KMS-11 (cell line): Measurements from ENCODE around the gene PCNX2.

Experiments
- H2AFZ ChIP-seq: fragments of 200-600 bp; sonication (generic); 2 replicates; pipeline ENCODE4 v1.6.1; 2016; ENCODE audit warnings: antibody characterized with exemption, mixed run types, low read depth
- H3K27ac ChIP-seq: fragments of 200-600 bp; sonication (generic); 2 replicates; pipeline ENCODE4 v1.6.1; 2016; ENCODE audit warnings: mild to moderate bottlenecking, mixed run types
- H3K27me3 ChIP-seq: fragments of 200-600 bp; sonication (generic); 2 replicates; pipeline ENCODE4 v1.6.1; 2017; ENCODE audit warnings: mild to moderate bottlenecking, low read depth, mixed run types, moderate library complexity; ENCODE audit not compliant: insufficient read depth
- H3K36me3 ChIP-seq: fragments of 200-600 bp; sonication (generic); 2 replicates; pipeline ENCODE4 v1.6.1; 2017; ENCODE audit warnings: mild to moderate bottlenecking, mixed run types; ENCODE audit not compliant: insufficient read depth
- H3K4me1 ChIP-seq: fragments of 200-600 bp; sonication (generic); 2 replicates; pipeline ENCODE4 v1.6.1; 2016; ENCODE audit warnings: mild to moderate bottlenecking, low read depth, mixed run types; ENCODE audit not compliant: poor library complexity, severe bottlenecking
- H3K4me2 ChIP-seq: fragments of 200-600 bp; sonication (generic); 2 replicates; pipeline ENCODE4 v1.7.0; 2016; ENCODE audit warnings: mild to moderate bottlenecking, mixed run types
- H3K4me3 ChIP-seq: fragments of 200-600 bp; sonication (generic); IDR thresholded peaks from 2 replicates; pipeline ENCODE4 v1.6.1; 2017; ENCODE audit warnings: low read depth, low read length, mixed read lengths; ENCODE audit not compliant: insufficient read depth
- H3K79me2 ChIP-seq: fragments of 200-600 bp; sonication (generic); 2 replicates; pipeline ENCODE4 v1.6.1; 2016; ENCODE audit warnings: low read depth, mixed run types; ENCODE audit not compliant: insufficient read depth
- H3K9ac ChIP-seq: fragments of 200-600 bp; sonication (generic); 2 replicates; pipeline ENCODE4 v1.6.1; 2016; ENCODE audit warnings: mild to moderate bottlenecking, mixed run types
- H4K20me1 ChIP-seq: fragments of 200-600 bp; sonication (generic); 2 replicates; pipeline ENCODE4 v1.6.1; 2016; ENCODE audit warnings: mild to moderate bottlenecking, mixed run types; ENCODE audit not compliant: insufficient read depth
- TF ChIP-seq, protein P1 (sequence below): fragments of 200-600 bp; sonication (generic); conservative IDR thresholded peaks from 2 replicates; pipeline ENCODE4 v1.6.1; 2017; ENCODE audit warnings: low read depth, mild to moderate bottlenecking, antibody characterized with exemption, low read length, moderate library complexity, mixed read lengths

Gene PCNX2

DNA sequence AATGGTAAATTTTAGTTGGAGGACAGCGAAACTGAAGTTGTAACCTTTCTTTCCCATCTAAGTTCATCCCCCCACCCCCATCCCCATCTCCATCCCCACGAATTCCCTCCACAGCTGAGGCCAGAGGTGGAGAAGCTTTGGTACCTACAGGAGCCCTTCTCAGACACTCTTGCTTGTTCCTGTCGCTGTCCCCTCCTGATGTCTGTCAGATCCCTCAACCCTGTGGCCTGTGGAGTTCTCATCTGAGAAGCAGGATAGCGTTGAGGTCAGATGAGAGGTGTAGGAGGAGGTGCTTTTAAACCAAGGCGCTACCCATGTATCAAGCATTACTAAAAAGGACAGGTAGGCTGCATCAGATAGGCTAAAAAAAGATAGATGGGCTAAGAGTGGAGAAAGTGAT, 344.3 kb downstream of the PCNX2 start:
- Histone ChIP-seq H3K27me3 (no peaks in the 10 kb centered on the region), H3K4me2 (peak overlapping the region; percentile 97), H4K20me1 (no peaks in the 10 kb centered on the region), H3K36me3 (0 out of 2 replicates have a peak, but pooled peaks cover 3% of the 10 kb centered on the region), H3K9ac (peak overlapping the region; percentile 75; the same call in 1 of the 2 replicates), H3K4me3 (peak overlapping the region; percentile 82), H3K27ac (no peak overlapping the region), H3K79me2 (0 out of 2 replicates have a peak, but pooled peaks cover 7% of the 10 kb centered on the region), H2AFZ (peak overlapping the region; percentile 98), H3K4me1 (peaks cover 21% of the 10 kb centered on the region)
- TF ChIP-seq, protein P1, sequence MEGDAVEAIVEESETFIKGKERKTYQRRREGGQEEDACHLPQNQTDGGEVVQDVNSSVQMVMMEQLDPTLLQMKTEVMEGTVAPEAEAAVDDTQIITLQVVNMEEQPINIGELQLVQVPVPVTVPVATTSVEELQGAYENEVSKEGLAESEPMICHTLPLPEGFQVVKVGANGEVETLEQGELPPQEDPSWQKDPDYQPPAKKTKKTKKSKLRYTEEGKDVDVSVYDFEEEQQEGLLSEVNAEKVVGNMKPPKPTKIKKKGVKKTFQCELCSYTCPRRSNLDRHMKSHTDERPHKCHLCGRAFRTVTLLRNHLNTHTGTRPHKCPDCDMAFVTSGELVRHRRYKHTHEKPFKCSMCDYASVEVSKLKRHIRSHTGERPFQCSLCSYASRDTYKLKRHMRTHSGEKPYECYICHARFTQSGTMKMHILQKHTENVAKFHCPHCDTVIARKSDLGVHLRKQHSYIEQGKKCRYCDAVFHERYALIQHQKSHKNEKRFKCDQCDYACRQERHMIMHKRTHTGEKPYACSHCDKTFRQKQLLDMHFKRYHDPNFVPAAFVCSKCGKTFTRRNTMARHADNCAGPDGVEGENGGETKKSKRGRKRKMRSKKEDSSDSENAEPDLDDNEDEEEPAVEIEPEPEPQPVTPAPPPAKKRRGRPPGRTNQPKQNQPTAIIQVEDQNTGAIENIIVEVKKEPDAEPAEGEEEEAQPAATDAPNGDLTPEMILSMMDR = 0 out of 2 replicates have a peak, but pooled peaks have one; percentile 18

DNA sequence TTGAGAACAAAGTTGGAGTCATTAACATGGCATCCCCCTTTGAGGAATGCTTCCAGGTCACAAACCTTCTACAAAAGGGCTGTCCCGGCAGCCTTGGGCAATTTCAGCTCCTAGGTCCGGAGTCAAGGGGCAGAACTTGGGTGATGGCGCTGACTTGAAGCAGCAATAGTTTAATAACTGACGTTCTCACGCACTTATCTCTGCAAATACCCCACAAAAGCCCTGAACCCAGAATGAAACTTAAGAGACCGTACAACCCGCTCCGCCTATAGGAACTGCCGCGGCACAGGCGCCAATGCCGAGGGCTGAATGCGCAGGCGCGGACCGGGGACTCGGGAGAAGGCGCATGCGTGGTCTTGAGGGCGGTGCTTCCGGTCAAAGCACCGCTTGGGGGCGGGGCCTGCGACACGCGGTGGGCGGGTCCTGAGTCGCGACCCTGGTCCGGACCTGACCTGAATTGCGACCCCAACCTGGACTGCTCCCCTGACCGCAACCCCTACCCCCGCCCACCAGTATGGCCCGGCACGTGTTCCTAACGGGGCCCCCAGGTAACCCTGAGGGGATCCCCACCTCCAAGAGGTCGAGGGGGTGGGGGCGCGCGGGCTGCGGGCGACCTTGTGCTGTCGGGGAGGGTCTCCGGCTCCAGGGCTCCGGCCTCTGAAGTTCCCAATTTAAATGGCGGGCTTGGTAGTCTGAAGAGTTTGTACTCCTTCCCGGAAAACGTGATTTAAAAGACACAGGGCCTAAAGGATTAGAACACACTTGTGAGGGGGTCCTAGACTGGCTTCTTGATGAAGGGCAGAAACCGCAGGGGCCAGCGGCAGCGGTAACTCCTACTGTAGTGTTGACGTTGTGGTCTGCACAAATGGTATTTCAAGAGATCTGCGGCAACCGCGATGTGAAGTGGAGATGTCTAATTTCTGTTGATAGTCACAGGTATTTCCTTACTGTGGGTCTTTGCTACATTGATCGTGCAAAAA, 345.0 kb downstream of the PCNX2 start, which contains the start of gene NTPCR:
NTPCR (plus strand) TSS at position 415 of the 980 bp plus-strand sequence; CDS start at position 515, 100 bp downstream.
- Histone ChIP-seq H3K27ac (peak within 1 kb of the TSS; percentile 33; the same call in 1 of the 2 replicates), H3K27me3 (no peaks in the 10 kb centered on the region), H3K4me2 (peak within 1 kb of the TSS; percentile 97), H3K4me1 (peaks cover 21% of the 10 kb centered on the region), H3K36me3 (no peaks in the 10 kb centered on the region), H3K9ac (peak within 1 kb of the TSS; percentile 75; the same call in 1 of the 2 replicates), H2AFZ (peak within 1 kb of the TSS; percentile 98), H4K20me1 (no peaks in the 10 kb centered on the region), H3K79me2 (0 out of 2 replicates have a peak, but pooled peaks cover 7% of the 10 kb centered on the region), H3K4me3 (peak within 1 kb of the TSS; percentile 86)
- TF ChIP-seq, protein P1 = no peak

DNA sequence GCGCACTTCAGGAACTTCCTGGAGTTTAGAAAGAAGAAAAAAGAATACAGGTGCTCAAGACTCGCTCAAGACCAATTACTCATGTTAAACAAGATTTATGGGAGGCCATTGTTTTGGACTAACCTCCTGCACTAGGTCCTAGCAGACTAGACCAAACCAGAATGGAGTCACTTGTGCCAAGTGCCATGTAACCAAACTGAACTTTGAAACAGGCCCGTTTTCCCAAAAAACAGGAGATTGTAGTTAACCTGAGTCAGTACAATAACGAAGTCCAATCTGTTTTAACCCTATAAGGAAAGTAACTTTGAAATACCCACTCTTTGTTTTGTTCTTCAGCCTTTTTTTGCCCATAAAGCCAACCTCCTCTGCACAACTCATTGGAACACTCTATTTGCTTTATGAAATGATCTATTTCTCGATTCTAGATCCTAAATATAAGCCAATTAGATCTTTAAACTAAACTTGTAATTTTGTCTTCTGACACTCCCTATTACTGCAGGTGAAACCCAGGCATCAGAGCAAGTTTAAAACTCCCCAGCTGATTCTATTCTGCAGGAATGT, 345.8 kb downstream of the PCNX2 start:
- Histone ChIP-seq H2AFZ (peak overlapping the region; percentile 98), H3K9ac (peak overlapping the region; percentile 75; the same call in 1 of the 2 replicates), H4K20me1 (no peaks in the 10 kb centered on the region), H3K4me2 (peak overlapping the region; percentile 76), H3K36me3 (no peaks in the 10 kb centered on the region), H3K79me2 (0 out of 2 replicates have a peak, but pooled peaks cover 4% of the 10 kb centered on the region), H3K4me1 (peaks cover 21% of the 10 kb centered on the region), H3K27ac (peak overlapping the region; percentile 31; the same call in 1 of the 2 replicates), H3K27me3 (no peaks in the 10 kb centered on the region), H3K4me3 (peak overlapping the region; percentile 86)
- TF ChIP-seq, protein P1 = no peak

DNA sequence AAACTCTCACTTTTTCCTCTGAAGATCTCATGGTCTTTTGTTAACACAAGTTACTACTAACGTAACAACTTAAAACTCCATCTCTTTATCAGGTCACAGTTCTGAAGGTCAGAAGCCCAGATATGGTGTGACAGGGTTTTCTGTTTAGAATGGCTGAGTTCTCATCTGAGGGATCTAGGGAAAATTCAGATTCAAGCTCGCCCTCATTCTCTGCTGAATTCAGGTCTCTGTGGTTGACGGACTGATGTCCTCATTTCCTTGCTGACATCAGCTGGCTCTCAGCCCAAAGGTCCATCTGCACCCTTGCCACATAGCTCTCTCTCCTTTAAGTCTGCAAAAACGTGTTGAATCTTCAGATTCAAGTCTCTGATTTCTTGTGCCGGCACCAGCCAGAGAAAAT, 351.2 kb downstream of the PCNX2 start:
- no peaks in the 10 kb centered on the region for H4K20me1 ChIP-seq
- no peak overlapping the region for H2AFZ ChIP-seq
- no peak overlapping the region for H3K27ac ChIP-seq
- H3K79me2 ChIP-seq = no peaks in the 10 kb centered on the region
- H3K27me3 ChIP-seq = no peaks in the 10 kb centered on the region
- H3K4me2 ChIP-seq = no peak overlapping the region
- no peak overlapping the region for H3K4me3 ChIP-seq
- H3K36me3 ChIP-seq = no peaks in the 10 kb centered on the region
- TF ChIP-seq, protein P1 = no peak
- peaks cover 9% of the 10 kb centered on the region for H3K4me1 ChIP-seq
- no peak overlapping the region for H3K9ac ChIP-seq
